Activated CD8-positive, alpha-beta memory T cell treated with anti-CD3 and anti-CD28 coated beads, Interleukin-2, amount 10 ng/mL, durations not matched to agents 7 days and 5 days (primary cell): Measurements from ENCODE around the gene CCND1. TPM values are rescaled to one million over a fixed set of nuclear protein-coding genes. Genes with fewer than 3 reads are reported as not detected.

ENCODE experiments used
- ATAC-seq: fragments of 150-1000 bp; cut with Tn5 transposase; one replicate; pipeline ENCODE4 v1.10.0; 2021; ENCODE audit warnings: moderate library complexity
- CTCF ChIA-PET: fragments of 350-600 bp; sonication (Branson Sonifier 250); formaldehyde crosslinking; loops from one replicate; lab custom pipeline; 2021; ENCODE audit warnings: antibody characterized with exemption; lab: Charles Lee
- DNase-seq: peaks from one replicate; pipeline ENCODE4 v3.0.0-alpha.2; 2020
- H3K27ac Mint-ChIP-seq: one replicate; pipeline ENCODE4 v1.8.0; 2021; ENCODE audit warnings: mild to moderate bottlenecking, mixed read lengths
- H3K27me3 Mint-ChIP-seq: one replicate; pipeline ENCODE4 v1.8.0; 2021; ENCODE audit warnings: mixed read lengths
- H3K36me3 Mint-ChIP-seq: one replicate; pipeline ENCODE4 v1.8.0; 2021; ENCODE audit warnings: mild to moderate bottlenecking, mixed read lengths
- H3K4me1 Mint-ChIP-seq: one replicate; pipeline ENCODE4 v1.8.0; 2021; ENCODE audit warnings: mixed read lengths
- H3K4me3 Mint-ChIP-seq: one replicate; pipeline ENCODE4 v1.8.0; 2021; ENCODE audit warnings: mild to moderate bottlenecking, moderate library complexity, mixed read lengths
- H3K9me3 Mint-ChIP-seq: one replicate; pipeline ENCODE4 v1.8.0; 2022; ENCODE audit warnings: low read depth, mixed read lengths
- total RNA-seq, 2 experiments: library from RNA; stranded (reverse); gene quantifications; one replicate each; pipeline ENCODE4 v1.2.3, GENCODE V29; 2021

CCND1 gene
- total RNA-seq, 2 experiments from 2014 or later: 1.7 TPM; not detected in 1

DNA sequence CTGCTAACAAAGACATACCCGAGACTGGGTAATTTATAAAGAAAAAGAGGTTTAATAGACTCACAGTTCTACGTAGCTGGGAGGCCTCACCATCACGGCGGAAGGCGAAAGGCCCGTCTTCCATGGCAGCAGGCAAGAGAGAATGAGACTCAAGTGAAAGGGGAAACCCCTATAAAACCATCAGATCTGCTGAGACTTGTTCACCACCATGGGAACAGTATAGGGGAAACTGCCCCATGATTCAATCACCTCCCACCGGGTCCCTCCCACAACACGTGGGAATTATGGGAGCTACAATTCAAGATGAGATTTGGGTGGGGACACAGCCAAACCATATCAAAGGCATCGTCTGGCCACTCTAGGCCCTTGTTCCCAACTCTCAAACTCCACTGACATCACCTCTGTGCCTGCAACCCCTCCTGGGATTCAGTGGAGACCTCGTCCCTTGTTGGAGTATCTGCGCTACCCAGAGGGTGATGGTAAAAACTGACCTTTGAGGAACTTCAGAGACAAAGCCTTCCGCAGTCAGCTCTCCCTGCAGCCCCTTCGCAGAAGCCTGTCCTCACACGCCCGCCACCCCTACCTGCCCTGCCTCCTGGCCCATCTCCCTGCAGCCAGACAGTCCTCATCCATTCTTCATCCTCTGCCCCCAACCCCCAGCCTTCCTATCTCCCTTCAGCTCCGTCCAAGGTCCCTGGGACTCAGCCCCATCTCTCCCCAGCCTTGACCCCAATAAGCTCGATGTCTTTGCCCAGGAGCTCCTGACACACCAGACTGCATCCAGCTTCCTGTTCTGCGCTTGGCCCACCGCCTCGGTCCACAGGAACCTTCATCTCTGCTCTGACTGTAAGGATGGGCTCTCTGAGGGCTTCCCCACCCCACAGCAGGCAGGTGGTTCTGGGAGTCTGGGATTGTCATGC is 15.8 kb downstream of the CCND1 start:
- no peaks in the 10 kb centered on the region for H3K36me3 Mint-ChIP-seq
- no peak overlapping the region for H3K27ac Mint-ChIP-seq
- H3K9me3 Mint-ChIP-seq: no peaks in the 10 kb centered on the region
- DNase-seq (no peak), ATAC-seq (no peak)
- H3K4me1 Mint-ChIP-seq: no peaks in the 10 kb centered on the region
- no peak overlapping the region for H3K4me3 Mint-ChIP-seq
- H3K27me3 Mint-ChIP-seq: no peaks in the 10 kb centered on the region
- CTCF ChIA-PET: interaction anchor here (0.9 to 1.5 kb wide), 5 partner anchors 13 to 556 kb away, joined by 3 to 6 read pairs (median 4); no protein-coding TSS in a partner anchor

DNA sequence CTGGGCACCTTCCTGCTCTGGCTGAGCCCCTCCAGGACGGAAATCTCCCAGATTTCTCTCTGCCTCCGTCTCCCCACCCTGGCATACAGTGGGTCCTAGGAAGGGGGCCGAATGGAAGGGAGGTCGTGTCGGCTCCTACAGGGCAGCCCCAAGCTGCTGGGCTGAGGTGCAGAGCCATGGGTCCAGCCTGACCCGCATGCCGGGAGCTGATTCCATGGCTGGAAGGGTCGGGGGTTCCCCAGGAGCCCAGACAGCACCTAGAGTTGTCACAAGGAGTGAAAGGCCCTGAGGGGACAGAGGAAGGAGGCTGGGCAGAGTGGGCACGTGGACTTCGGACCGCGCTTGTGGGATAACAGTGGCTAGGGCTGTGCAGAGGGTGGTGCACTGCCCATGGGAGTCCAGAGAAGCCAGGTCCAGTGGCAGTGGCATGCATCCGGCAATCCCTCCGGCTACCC is 16.5 kb downstream of the CCND1 start:
- no peak for DNase-seq
- ATAC-seq: no peak
- no peak overlapping the region for H3K27ac Mint-ChIP-seq
- H3K4me1 Mint-ChIP-seq: no peaks in the 10 kb centered on the region
- CTCF ChIA-PET: interaction anchor here (0.9 to 1.5 kb wide), 2 partner anchors 13 to 14 kb away, joined by 4 to 5 read pairs; no protein-coding TSS in a partner anchor
- H3K36me3 Mint-ChIP-seq: no peaks in the 10 kb centered on the region
- H3K9me3 Mint-ChIP-seq: no peaks in the 10 kb centered on the region
- H3K4me3 Mint-ChIP-seq: no peak overlapping the region
- no peaks in the 10 kb centered on the region for H3K27me3 Mint-ChIP-seq

DNA sequence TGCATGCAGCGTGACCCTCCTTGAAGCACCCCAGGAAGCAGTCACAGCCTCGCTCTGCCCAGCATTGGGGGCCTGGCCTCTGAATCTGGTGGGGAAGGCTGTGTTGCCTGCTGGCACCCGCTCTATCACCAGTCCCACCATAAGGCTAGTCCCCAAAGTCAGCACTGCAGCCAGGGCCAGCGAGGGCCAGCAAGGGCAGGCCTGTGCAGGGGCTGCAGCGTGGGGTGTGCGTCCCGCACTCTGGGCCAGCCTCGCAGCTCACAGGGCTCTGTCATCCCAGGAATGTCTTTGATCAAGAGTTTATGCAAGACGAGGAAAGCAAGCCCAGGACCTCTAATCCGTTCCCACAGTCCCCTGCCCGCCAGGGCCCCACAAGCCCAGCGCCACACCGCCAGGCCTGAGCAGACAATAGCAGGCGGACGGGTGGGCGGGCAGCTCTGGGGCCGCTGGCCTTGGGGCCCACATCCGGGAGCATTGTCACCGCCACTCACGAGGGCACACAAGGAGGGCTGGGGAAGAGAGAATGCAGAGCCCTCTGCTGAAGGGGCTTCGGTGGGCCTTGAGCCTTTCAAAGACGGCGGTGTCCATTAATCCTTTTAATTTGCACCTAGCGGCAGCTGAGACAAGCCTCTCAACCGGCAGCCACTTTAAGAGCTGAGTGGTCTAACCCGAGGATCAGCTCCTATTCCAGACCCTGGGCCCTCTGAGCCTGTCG is 17.1 kb downstream of the CCND1 start:
- DNase-seq (no peak), ATAC-seq (no peak)
- no peaks in the 10 kb centered on the region for H3K27me3 Mint-ChIP-seq
- no peaks in the 10 kb centered on the region for H3K36me3 Mint-ChIP-seq
- H3K4me3 Mint-ChIP-seq: no peak overlapping the region
- H3K4me1 Mint-ChIP-seq: no peaks in the 10 kb centered on the region
- CTCF ChIA-PET: interaction anchor here (1.5 to 4.2 kb wide), 2 partner anchors 13 to 14 kb away, joined by 4 to 25 read pairs; no protein-coding TSS in a partner anchor
- no peaks in the 10 kb centered on the region for H3K9me3 Mint-ChIP-seq
- no peak overlapping the region for H3K27ac Mint-ChIP-seq

DNA sequence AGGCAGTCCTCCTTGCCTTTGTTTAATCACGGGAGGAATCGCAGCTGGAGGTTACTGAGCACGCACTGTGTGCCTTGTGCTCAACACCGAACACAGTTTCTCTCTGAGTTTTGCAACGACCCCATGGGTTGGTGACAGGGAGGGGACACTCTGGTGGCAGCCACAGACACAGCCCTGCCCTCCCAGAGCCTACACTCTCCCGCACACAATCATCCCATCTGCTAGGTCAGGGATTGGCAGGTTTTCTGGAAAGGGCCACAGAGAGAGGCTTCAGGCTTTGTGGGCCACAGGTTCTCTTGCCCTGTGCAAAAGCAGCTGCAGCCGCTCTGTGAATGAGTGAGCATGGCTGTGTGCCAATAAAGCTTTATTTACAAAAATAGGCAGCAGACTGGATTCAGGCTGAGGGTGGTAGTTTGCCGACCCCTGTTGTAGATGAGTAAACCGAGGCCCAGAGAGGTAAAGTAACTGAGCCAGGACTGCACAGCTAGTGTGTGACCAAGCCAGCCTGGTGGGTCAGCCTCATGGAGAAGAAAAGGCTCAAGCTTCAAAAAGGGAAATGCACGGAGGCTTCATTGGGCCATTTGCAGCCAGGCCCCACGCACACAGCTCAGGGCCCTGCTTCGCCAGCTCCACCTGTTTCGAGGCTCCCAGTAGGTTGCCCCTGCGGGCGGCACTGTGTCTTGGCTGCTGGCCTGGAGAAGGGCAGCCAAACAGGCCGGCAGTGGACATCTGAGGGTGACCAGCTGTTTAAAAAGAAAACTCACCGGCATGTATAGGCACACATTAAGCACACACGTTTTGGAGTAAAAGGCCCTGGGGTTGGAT is 17.9 kb downstream of the CCND1 start:
- ATAC-seq (no peak), DNase-seq (no peak)
- Mint-ChIP-seq H3K27ac (no peak overlapping the region), H3K4me1 (no peaks in the 10 kb centered on the region), H3K4me3 (no peak overlapping the region), H3K27me3 (no peaks in the 10 kb centered on the region), H3K9me3 (no peaks in the 10 kb centered on the region), H3K36me3 (no peaks in the 10 kb centered on the region)
- CTCF ChIA-PET: interaction anchor here (4.2 kb wide), 1 partner anchor 12 kb away, joined by 25 read pairs; no protein-coding TSS in a partner anchor

DNA sequence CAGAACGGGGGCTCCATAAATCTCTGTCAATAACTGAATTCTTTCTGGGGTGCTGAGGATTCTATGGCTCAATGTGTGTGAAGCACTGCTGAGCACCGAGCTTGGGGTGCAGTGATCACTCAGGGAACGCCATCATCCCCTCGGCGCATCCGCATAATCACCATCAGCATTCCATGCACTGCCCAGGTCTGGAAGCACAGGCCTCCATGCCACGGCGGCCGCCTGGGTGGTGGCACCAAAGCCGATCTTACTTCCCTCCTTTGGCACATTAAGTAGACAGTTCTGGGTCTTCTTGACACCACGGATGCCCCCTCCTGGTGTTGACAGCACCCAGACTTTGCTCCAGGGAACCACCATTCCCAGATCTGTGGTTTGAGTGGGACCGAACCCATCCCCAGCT is 18.6 kb downstream of the CCND1 start:
- Mint-ChIP-seq H3K27me3 (no peaks in the 10 kb centered on the region), H3K36me3 (no peaks in the 10 kb centered on the region), H3K9me3 (no peaks in the 10 kb centered on the region), H3K27ac (no peak overlapping the region), H3K4me1 (no peaks in the 10 kb centered on the region), H3K4me3 (no peak overlapping the region)
- DNase-seq: no peak
- ATAC-seq: no peak
- CTCF ChIA-PET: interaction anchor here (4.2 kb wide), 1 partner anchor 11 kb away, joined by 25 read pairs; no protein-coding TSS in a partner anchor

DNA sequence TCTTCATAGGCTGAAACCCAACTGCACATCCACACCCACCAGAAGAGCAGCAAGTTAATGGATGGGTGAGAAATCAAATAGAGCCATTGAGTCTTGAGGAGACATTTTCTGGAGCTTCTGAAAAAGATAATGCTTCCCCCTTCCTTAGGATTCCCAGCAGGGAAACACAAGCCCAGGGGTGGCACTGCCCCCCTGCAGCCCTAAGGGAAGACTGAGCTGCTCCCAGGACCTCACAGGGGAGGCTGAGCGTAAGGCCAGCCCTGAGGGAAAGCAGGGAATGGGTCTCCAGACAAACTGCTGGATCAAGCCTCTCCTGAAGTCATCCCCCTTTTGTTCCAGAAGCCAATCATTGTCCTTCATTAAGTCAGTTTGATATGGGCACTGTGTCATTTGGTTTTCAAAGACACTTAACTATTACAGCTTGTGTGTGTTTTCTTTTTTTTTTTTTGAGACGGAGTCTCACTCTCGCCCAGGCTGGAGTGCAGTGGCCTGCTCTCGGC is 19.1 kb downstream of the CCND1 start:
- CTCF ChIA-PET: interaction anchor here (1.3 to 4.2 kb wide), 2 partner anchors 11 to 14 kb away, joined by 3 to 25 read pairs; no protein-coding TSS in a partner anchor
- H3K4me3 Mint-ChIP-seq: no peak overlapping the region
- H3K27ac Mint-ChIP-seq: no peak overlapping the region
- no peak for DNase-seq
- H3K4me1 Mint-ChIP-seq: no peaks in the 10 kb centered on the region
- H3K9me3 Mint-ChIP-seq: no peaks in the 10 kb centered on the region
- H3K27me3 Mint-ChIP-seq: no peaks in the 10 kb centered on the region
- no peaks in the 10 kb centered on the region for H3K36me3 Mint-ChIP-seq
- ATAC-seq: no peak

DNA sequence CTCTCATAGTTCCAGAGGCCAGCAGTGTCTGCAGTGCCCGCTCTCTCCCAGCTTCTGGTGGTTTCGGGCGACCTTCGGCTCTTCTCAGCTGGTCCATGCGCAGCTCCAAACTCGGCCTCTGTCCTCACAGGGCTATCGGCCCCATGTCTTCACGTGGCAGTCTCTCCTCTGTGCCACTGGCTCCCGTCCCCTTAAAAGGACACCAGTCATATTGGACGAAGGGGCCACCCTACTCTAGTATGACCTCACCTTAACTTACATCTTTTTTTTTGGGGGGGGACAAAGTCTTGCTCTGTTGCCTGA is 20.4 kb downstream of the CCND1 start:
- H3K27ac Mint-ChIP-seq: no peak overlapping the region
- no peaks in the 10 kb centered on the region for H3K4me1 Mint-ChIP-seq
- no peaks in the 10 kb centered on the region for H3K27me3 Mint-ChIP-seq
- no peak overlapping the region for H3K4me3 Mint-ChIP-seq
- no peaks in the 10 kb centered on the region for H3K36me3 Mint-ChIP-seq
- no peaks in the 10 kb centered on the region for H3K9me3 Mint-ChIP-seq
- CTCF ChIA-PET: interaction anchor here (4.2 kb wide), 1 partner anchor 9 kb away, joined by 25 read pairs; no protein-coding TSS in a partner anchor
- ATAC-seq (no peak), DNase-seq (no peak)

DNA sequence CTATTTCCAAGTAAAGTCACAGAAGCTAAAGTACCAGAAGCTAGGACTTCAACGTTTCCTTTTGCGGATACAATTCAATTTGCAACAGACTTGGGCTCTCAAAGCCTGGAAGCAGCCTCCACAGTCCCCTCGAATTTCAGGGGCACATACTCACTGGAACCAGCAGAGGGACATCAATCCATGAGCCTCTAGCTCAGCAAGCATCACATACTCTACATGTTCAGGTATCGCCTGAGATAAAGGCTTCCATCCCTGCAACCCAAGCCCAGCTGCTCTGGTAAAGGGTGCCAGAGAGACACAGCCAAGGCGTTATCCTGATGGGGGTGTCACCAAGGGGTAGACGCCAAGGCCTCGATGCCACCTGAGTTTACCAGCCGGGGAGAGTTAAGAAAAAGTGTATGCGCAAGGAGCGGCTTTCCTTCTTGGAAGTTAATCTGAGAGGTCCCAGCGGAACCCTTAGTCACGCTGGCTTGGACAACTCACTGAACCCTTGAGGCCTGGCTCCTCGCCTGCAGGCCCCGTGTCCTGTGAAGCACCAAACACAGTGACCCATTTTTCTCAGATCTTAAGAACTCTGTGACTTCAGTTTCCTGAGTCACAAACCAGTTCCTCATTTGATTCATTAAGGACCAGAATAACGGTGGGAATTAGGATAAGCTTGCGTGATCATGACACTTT is 21.2 kb downstream of the CCND1 start:
- H3K4me3 Mint-ChIP-seq: no peak overlapping the region
- CTCF ChIA-PET: interaction anchor here (0.8 to 4.2 kb wide), 2 partner anchors 8 to 13 kb away, joined by 3 to 25 read pairs; partner anchors contain the start of gene LTO1
- H3K27me3 Mint-ChIP-seq: no peaks in the 10 kb centered on the region
- ATAC-seq (no peak), DNase-seq (no peak)
- H3K4me1 Mint-ChIP-seq: no peaks in the 10 kb centered on the region
- no peak overlapping the region for H3K27ac Mint-ChIP-seq
- no peaks in the 10 kb centered on the region for H3K36me3 Mint-ChIP-seq
- no peaks in the 10 kb centered on the region for H3K9me3 Mint-ChIP-seq

DNA sequence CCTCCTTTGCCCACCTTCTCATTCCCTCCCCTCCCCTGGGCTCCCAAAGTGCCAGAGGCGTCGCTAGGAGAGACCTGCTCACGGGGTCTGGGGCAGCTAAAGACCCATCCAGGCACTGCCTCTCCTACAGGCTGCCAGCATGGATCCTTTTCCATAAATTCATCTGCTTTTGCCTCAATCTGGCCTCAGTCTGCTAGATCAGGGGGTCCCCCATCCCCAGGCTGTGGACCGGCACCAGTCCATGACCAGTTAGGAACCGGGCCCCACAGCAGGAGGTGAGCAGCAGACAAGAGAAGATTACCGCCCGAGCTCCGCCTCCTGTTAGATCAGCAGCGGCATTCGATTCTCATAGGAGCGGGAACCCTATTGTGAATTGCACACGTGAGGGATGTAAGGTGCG is 21.9 kb downstream of the CCND1 start:
- no peak overlapping the region for H3K4me3 Mint-ChIP-seq
- H3K27me3 Mint-ChIP-seq: no peaks in the 10 kb centered on the region
- peaks cover 2% of the 10 kb centered on the region for H3K36me3 Mint-ChIP-seq
- no peaks in the 10 kb centered on the region for H3K9me3 Mint-ChIP-seq
- H3K27ac Mint-ChIP-seq: no peak overlapping the region
- no peak for DNase-seq
- no peaks in the 10 kb centered on the region for H3K4me1 Mint-ChIP-seq
- CTCF ChIA-PET: interaction anchor here (0.8 kb wide), 1 partner anchor 12 kb away, joined by 3 read pairs; the partner anchor contains the start of gene LTO1
- ATAC-seq: no peak

DNA sequence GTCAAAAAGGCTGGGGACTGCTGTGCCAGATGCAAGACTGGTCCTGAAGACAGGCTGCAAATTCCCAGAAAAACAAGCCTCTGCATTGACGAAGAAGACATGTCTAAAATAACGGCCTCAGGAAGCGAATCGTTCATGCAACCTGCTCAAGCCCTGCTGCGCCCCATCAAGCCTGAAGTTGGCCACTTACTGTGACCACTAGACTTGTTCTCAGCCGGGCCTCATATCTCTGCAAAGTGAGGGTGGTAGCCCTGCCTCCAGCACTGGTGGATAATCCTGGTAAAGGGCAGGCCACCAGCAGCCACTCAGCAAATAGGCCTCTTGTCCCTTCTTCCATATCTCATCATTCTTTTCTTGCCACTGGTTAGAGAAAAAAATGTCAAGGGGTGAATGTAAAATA is 22.4 kb downstream of the CCND1 start:
- Mint-ChIP-seq H3K4me3 (no peak overlapping the region), H3K36me3 (peaks cover 4% of the 10 kb centered on the region), H3K27me3 (no peaks in the 10 kb centered on the region), H3K27ac (no peak overlapping the region), H3K4me1 (no peaks in the 10 kb centered on the region), H3K9me3 (no peaks in the 10 kb centered on the region)
- ATAC-seq (no peak), DNase-seq (no peak)
- CTCF ChIA-PET: no interaction called here

DNA sequence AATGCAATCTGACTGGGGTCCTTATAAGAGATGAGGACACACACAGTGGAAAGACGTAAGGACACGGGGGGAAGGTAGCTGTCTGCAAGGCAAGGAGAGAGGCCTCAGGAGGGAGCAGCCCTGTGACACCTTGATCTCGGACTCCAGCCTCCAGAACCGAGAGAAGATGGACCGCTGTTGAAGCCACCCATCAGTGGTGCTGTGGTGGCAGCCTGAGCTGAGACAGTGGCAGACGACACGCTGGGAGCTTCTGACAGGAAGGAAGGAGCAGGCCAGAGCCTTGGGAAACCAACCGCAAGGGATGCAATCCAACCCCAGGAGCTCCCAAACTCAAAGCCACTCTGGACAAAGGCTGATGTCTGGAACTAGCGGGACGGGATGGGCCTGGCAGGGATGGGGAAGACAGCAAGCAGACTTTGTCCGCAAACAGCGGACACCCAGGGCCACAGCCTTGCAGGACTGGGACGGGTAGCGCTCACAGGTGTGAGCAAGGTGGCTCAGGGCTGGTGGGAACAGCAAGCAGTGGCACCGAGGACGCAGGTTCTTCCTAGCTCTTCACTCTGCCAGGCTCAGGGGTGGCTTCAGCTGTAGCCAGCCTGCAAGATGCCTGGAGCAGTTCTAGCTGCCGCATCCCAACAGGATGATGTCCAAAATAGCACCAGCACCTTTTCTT is 23.3 kb downstream of the CCND1 start:
- Mint-ChIP-seq H3K4me1 (no peaks in the 10 kb centered on the region), H3K27me3 (no peaks in the 10 kb centered on the region), H3K36me3 (peaks cover 4% of the 10 kb centered on the region), H3K27ac (no peak overlapping the region), H3K4me3 (no peak overlapping the region), H3K9me3 (no peaks in the 10 kb centered on the region)
- ATAC-seq: no peak
- DNase-seq: no peak
- CTCF ChIA-PET: no interaction called here

DNA sequence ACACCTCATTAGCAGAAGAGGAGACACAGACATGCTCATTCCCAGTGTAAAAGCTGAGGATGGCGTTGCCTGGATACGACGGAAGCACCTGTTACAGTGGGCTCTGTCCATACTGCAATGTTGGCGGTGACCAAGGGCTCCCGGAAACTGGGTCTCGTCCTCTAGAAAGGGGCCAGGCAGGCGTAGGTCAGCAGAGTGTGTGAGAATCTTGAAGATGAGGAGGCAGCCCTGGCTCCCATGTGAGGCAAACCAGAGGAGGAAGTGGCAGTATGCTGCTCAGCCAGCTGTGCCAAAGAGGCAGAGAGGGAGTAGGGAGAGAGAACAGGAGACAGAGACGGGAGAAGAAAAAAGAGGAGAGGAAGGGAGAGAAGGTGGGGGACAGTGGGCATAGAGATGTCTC is 23.9 kb downstream of the CCND1 start:
- H3K4me3 Mint-ChIP-seq: no peak overlapping the region
- H3K27ac Mint-ChIP-seq: no peak overlapping the region
- H3K27me3 Mint-ChIP-seq: no peaks in the 10 kb centered on the region
- ATAC-seq (no peak), DNase-seq (no peak)
- CTCF ChIA-PET: interaction anchor here (0.9 kb wide), 1 partner anchor 21 kb away, joined by 3 read pairs; no protein-coding TSS in a partner anchor
- H3K9me3 Mint-ChIP-seq: no peaks in the 10 kb centered on the region
- no peaks in the 10 kb centered on the region for H3K4me1 Mint-ChIP-seq
- peaks cover 4% of the 10 kb centered on the region for H3K36me3 Mint-ChIP-seq
